AG04449 (cell line): ENCODE results near the gene KCNMA1.

Experiments
- CTCF ChIA-PET: fragments of 350-600 bp; formaldehyde crosslinking; extraction: SDS; loops from one replicate; lab custom pipeline; 2021; ENCODE audit warnings: antibody characterized with exemption; lab: Yijun Ruan, JAX
- POLR2A ChIA-PET: fragments of 400-600, 350-600 bp; formaldehyde crosslinking; extraction: SDS; loops from one replicate; lab custom pipeline; 2020; ENCODE audit warnings: antibody characterized with exemption, inconsistent platforms; lab: Yijun Ruan, JAX
- DNase-seq: peaks from one replicate; pipeline ENCODE4 v3.0.0-alpha.2; 2010; ENCODE audit warnings: low read depth, low spot score
- H3K4me3 ChIP-seq: 2 replicates; pipeline ENCODE4 v1.5.1; 2011; ENCODE audit warnings: low read depth, mild to moderate bottlenecking, control low read depth, low read length
- CTCF ChIP-seq: IDR thresholded peaks from one replicate; pipeline ENCODE4 v1.5.1; 2011; ENCODE audit warnings: mild to moderate bottlenecking, moderate library complexity, low read length, control low read depth, inconsistent platforms; ENCODE audit not compliant: insufficient read depth; ENCODE audit errors: missing control alignments

Gene KCNMA1

DNA sequence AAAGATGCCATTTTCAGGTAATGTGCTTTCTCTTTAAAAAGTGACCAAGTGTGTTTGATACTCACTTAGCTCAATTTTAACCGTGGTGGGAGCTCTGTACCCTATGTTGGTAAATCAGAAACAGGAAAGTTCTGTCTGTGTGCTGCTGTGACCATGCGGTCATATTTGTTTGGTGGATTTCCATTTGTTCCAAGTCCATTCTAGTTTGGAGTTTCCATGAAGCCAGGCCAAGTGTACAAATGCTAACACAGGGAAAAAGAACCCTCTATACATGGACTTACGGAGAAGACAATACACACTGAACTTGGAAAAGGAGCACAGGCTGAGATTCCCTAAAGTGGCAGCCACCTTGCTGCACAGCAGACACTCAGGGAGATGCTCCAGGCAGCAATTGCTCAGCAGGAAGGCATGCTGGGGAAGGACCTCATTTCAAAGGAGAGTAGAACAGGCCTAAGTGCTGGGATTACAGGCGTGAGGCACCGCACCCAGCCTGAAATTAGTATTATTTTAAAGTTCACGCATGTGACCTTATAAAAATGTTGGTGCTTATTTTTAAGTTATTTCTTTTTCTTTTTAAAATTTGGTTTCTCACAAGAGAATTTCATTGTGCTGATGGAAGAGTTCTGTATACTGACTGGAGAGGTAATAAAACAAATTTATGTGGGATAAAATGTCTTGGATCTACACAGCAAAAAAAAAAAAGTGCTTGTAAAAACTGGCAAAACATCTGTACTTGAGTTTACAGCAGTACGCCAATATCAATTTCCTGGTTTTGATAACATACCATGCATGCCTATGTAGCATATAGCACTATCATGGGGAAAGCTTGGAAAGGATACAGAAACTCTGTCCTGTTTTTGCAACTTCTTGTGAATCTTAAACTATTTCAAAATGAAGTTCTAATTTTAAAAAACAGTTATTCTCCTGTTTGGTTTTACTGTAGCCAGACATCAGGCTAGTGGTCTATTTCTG lies 436.2 kb downstream of the KCNMA1 start:
- CTCF ChIA-PET: interaction anchor here (3.0 kb wide), 1 partner anchor 27 kb away, joined by 10 read pairs; no protein-coding TSS in a partner anchor
- POLR2A ChIA-PET: no interaction called here
- TF ChIP-seq CTCF: no peak
- no peak for DNase-seq
- no peak overlapping the region for H3K4me3 ChIP-seq

DNA sequence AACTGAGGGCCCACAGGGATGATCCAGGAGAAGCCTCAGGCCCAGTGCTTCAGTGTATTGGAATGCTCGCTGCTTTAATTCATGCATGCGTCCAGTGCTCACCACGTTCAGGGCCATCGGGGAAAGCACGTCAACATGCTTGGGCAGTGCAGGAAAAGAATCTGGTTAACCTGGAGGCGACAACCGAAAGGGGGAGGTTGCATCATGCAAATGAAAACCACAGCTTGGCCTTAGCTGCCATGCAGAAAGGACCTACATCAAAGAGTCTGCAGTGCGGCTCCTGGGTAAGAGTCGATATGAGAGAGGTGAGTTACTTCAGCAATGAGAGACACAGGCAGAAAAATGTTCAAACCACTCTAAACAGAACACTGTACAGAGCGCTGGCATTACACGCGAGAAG lies 440.1 kb downstream of the KCNMA1 start:
- no peak for TF ChIP-seq CTCF
- H3K4me3 ChIP-seq: no peak overlapping the region
- POLR2A ChIA-PET: no interaction called here
- no peak for DNase-seq
- CTCF ChIA-PET: interaction anchor here (0.7 to 1.8 kb wide), 4 partner anchors 11 to 445 kb away, joined by 3 to 6 read pairs (median 3); no protein-coding TSS in a partner anchor

DNA sequence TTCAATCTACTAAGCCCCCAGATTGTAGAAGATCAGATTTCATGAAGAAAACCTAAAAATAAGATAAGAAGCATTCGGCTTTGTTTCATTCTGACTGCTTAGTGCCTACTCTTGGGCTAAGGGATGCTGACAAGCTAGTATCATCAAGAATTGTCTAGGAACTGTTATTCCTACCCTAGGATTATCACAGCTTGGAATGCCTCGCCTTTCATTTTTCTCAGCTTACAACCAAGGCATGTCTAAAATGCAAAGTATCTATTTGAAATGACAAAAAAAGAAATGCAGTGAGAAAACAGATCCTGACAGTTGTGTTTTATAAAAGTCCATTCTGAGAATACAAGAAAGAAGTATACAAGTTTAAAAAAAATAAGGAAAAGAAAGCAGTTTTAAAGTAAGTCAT lies 441.0 kb downstream of the KCNMA1 start:
- no peak overlapping the region for H3K4me3 ChIP-seq
- ChIA-PET CTCF (interaction anchor here (0.7 to 1.5 kb wide), 5 partner anchors 8 to 560 kb away, joined by 3 to 8 read pairs (median 3); no protein-coding TSS in a partner anchor), POLR2A (interaction anchor here (0.7 kb wide), 1 partner anchor 210 kb away, joined by 3 read pairs; no protein-coding TSS in a partner anchor)
- no peak for DNase-seq
- no peak for TF ChIP-seq CTCF

GRCh38 chr10:77195101-77195500 lies 442.5 kb downstream of the KCNMA1 start:
- TF ChIP-seq CTCF: no peak
- DNase-seq: peak; percentile 82
- CTCF ChIA-PET: interaction anchor here (1.0 to 1.5 kb wide), 3 partner anchors 29 to 562 kb away, joined by 3 to 4 read pairs (median 3); no protein-coding TSS in a partner anchor
- POLR2A ChIA-PET: interaction anchor here (1.1 to 1.3 kb wide), 3 partner anchors 16 to 516 kb away, joined by 4 read pairs; no protein-coding TSS in a partner anchor
- H3K4me3 ChIP-seq: no peak overlapping the region

GRCh38 chr10:77193001-77193400 lies 444.6 kb downstream of the KCNMA1 start:
- POLR2A ChIA-PET: no interaction called here

More at GRCh38 chr10:77193001-77193400, 444.6 kb downstream of the KCNMA1 start:
- CTCF ChIA-PET: interaction anchor here (0.6 to 1.8 kb wide), 4 partner anchors 19 to 451 kb away, joined by 3 to 7 read pairs (median 4); no protein-coding TSS in a partner anchor
- H3K4me3 ChIP-seq: no peak overlapping the region
- TF ChIP-seq CTCF: no peak
- no peak for DNase-seq
